ENCODE data around the gene BSN. TPM values are rescaled to one million over a fixed set of nuclear protein-coding genes. Genes with fewer than 3 reads are reported as not detected.

Gene BSN
- total and polyA plus RNA-seq, 2 donors (not counting 1 experiment from before 2014, with no cell fraction given) = under 0.01 to 0.01 TPM

GRCh38 chr3:49620728-49621127 lies 66.5 kb downstream of the BSN start:
- no peaks in the 10 kb centered on the region for H3K9me3 ChIP-seq (ENCODE audit: control insufficient read depth, insufficient read depth, low read depth, low read length)
- no peaks in the 10 kb centered on the region for H3K36me3 ChIP-seq (ENCODE audit: control insufficient read depth, insufficient read depth, low read length)
- TF ChIP-seq EZH2 (IDR thresholded peaks at IDR 0.05; ENCODE audit: low read length, missing control alignments) (no peak), CTCF (conservative IDR thresholded peaks at IDR 0.05 in 1 of 2, IDR thresholded peaks at IDR 0.05 in 1 of 2; ENCODE audit: low read depth in 1 of 2, low read length in 2 of 2) (no peak)
- H3K4me2 ChIP-seq (ENCODE audit: extremely low read depth, insufficient read depth, low read length) = no peak overlapping the region
- H3K4me1 ChIP-seq (ENCODE audit: control insufficient read depth, extremely low read depth, insufficient read depth, low read length) = no peaks in the 10 kb centered on the region
- no peak overlapping the region for H2AFZ ChIP-seq (ENCODE audit: low read length)
- H3K27ac ChIP-seq (ENCODE audit: insufficient read depth, low read length) = no peak overlapping the region
- peaks cover 15% of the 10 kb centered on the region for H3K27me3 ChIP-seq (ENCODE audit: control insufficient read depth, insufficient read depth, low read length)
- no peaks in the 10 kb centered on the region for H3K79me2 ChIP-seq (ENCODE audit: control insufficient read depth, insufficient read depth, low read length)
- no peaks in the 10 kb centered on the region for H4K20me1 ChIP-seq (ENCODE audit: control insufficient read depth, extremely low read depth, insufficient read depth, low read length)
- DNase-seq (ENCODE audit: low read depth in 2 of 2) = no peak
- no peak overlapping the region for H3K4me3 ChIP-seq (replicated peaks in 1 of 4; ENCODE audit: control extremely low read depth in 1 of 4, insufficient read depth in 1 of 4, low read depth in 3 of 4, low read length in 4 of 4)
- H3K9ac ChIP-seq (ENCODE audit: insufficient read depth, low read length) = no peak overlapping the region

GRCh38 chr3:49623071-49623470 lies 68.8 kb downstream of the BSN start:
- Histone ChIP-seq H2AFZ (ENCODE audit: low read length) (no peak overlapping the region), H3K4me2 (ENCODE audit: extremely low read depth, insufficient read depth, low read length) (no peak overlapping the region), H3K27ac (ENCODE audit: insufficient read depth, low read length) (no peak overlapping the region), H4K20me1 (ENCODE audit: control insufficient read depth, extremely low read depth, insufficient read depth, low read length) (no peaks in the 10 kb centered on the region), H3K4me1 (ENCODE audit: control insufficient read depth, extremely low read depth, insufficient read depth, low read length) (no peaks in the 10 kb centered on the region), H3K27me3 (ENCODE audit: control insufficient read depth, insufficient read depth, low read length) (peaks cover 22% of the 10 kb centered on the region), H3K9ac (ENCODE audit: insufficient read depth, low read length) (no peak overlapping the region), H3K79me2 (ENCODE audit: control insufficient read depth, insufficient read depth, low read length) (no peaks in the 10 kb centered on the region), H3K9me3 (ENCODE audit: control insufficient read depth, insufficient read depth, low read depth, low read length) (no peaks in the 10 kb centered on the region), H3K36me3 (ENCODE audit: control insufficient read depth, insufficient read depth, low read length) (no peaks in the 10 kb centered on the region), H3K4me3 (replicated peaks in 1 of 4; ENCODE audit: control extremely low read depth in 1 of 4, insufficient read depth in 1 of 4, low read depth in 3 of 4, low read length in 4 of 4) (no peak overlapping the region)
- DNase-seq (ENCODE audit: low read depth in 2 of 2) = no peak
- TF ChIP-seq EZH2 (IDR thresholded peaks at IDR 0.05; ENCODE audit: low read length, missing control alignments) (no peak), CTCF (conservative IDR thresholded peaks at IDR 0.05 in 1 of 2, IDR thresholded peaks at IDR 0.05 in 1 of 2; ENCODE audit: low read depth in 1 of 2, low read length in 2 of 2) (no peak)

GRCh38 chr3:49625071-49625470 lies 70.8 kb downstream of the BSN start:
- H3K79me2 ChIP-seq (ENCODE audit: control insufficient read depth, insufficient read depth, low read length) = no peaks in the 10 kb centered on the region
- H3K36me3 ChIP-seq (ENCODE audit: control insufficient read depth, insufficient read depth, low read length) = no peaks in the 10 kb centered on the region
- no peak overlapping the region for H3K27ac ChIP-seq (ENCODE audit: insufficient read depth, low read length)
- H2AFZ ChIP-seq (ENCODE audit: low read length) = no peak overlapping the region
- H3K27me3 ChIP-seq (ENCODE audit: control insufficient read depth, insufficient read depth, low read length) = peaks cover 32% of the 10 kb centered on the region
- H3K9me3 ChIP-seq (ENCODE audit: control insufficient read depth, insufficient read depth, low read depth, low read length) = no peaks in the 10 kb centered on the region
- H3K4me1 ChIP-seq (ENCODE audit: control insufficient read depth, extremely low read depth, insufficient read depth, low read length) = no peaks in the 10 kb centered on the region
- DNase-seq (ENCODE audit: low read depth in 2 of 2) = no peak
- TF ChIP-seq CTCF (conservative IDR thresholded peaks at IDR 0.05 in 1 of 2, IDR thresholded peaks at IDR 0.05 in 1 of 2; ENCODE audit: low read depth in 1 of 2, low read length in 2 of 2) (no peak), EZH2 (IDR thresholded peaks at IDR 0.05; ENCODE audit: low read length, missing control alignments) (no peak)
- H3K9ac ChIP-seq (ENCODE audit: insufficient read depth, low read length) = no peak overlapping the region
- no peak overlapping the region for H3K4me3 ChIP-seq (replicated peaks in 1 of 4; ENCODE audit: control extremely low read depth in 1 of 4, insufficient read depth in 1 of 4, low read depth in 3 of 4, low read length in 4 of 4)
- H3K4me2 ChIP-seq (ENCODE audit: extremely low read depth, insufficient read depth, low read length) = no peak overlapping the region
- no peaks in the 10 kb centered on the region for H4K20me1 ChIP-seq (ENCODE audit: control insufficient read depth, extremely low read depth, insufficient read depth, low read length)

Data from fibroblast of lung (primary cell).